GM08714 (cell line): Measurements from ENCODE around the gene ANKUB1.
A peak's percentile ranks its signal among the peaks of the same experiment; 100 is the strongest.

Source experiments
- H3K4me3 ChIP-seq: fragments of 200-500 bp; sonication (Bioruptor generic); 2 replicates; pipeline ENCODE4 v1.5.1; 2014; ENCODE audit warnings: mild to moderate bottlenecking, low read length, inconsistent platforms
- ZNF274 ChIP-seq: IDR thresholded peaks from 2 replicates; pipeline ENCODE4 v1.6.1; 2012; ENCODE audit warnings: mild to moderate bottlenecking, low read depth, low read length

Gene ANKUB1

DNA sequence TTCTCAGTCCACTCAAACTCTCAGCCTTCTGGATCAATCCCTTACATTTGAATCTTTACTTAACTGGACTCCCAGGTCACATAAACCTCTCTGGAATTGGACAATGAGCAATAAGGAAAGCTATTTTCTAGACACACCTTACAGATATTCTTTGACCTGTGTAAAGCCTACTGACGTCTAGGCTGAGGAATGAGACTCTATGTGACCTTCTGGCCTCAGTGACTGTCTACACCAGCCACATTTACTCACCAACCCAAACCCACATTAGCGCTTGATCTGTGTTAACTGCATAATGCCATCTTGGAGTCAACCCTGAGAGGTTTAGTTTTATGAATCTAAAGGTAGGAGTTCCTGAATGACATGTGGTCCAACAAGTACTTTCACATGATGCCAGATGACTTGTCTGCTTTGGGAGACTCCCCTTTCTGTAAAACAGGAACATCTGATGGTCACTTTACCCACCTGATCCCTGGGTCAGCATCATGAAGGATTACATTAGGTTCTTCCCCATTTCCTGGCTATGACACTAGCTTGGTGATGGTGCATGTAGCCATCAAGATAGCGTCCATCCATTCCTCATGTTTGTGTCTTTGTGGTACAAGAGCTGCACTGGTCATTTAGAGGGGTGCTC lies 28.7 kb downstream of the ANKUB1 start:
- H3K4me3 ChIP-seq, result no peak overlapping the region
- TF ChIP-seq ZNF274, result no peak

DNA sequence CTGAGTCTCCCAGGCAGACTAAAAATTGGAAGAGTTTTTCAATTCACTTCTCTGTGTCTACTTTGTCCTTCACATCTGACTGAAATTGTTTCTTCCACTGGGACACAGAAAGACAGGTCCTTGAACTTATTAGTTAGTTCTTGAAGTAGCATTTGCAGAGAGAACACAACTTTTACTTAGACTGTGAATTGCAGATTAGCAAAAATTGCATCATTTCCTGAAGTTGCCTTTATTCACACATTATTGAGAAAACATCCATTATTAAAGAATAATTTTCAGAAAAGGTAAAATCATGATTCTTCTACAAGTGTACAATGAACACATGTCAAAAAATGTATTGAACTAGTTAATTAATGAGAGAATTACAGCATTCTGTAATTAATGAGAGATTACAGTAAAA lies 38.6 kb downstream of the ANKUB1 start:
- no peak for TF ChIP-seq ZNF274
- no peak overlapping the region for H3K4me3 ChIP-seq

DNA sequence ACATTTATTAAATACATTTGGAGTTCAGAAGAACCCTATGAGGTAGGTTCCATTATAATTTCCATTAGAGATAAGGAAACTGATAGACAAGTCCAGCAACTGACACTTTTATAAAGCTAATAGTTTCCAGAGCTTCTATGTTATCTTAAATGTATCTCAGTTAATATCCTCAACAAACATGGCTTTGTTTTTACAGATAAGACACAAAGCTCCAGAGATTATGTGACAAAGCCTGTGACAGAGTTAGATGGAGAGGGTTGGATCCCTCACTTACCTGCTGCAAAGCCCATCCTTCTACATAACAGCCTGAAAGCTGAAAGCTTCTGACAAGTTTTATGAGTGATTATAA lies 39.6 kb downstream of the ANKUB1 start:
- H3K4me3 ChIP-seq, result peak overlapping the region; percentile 97; the same call in 1 of the 2 replicates
- TF ChIP-seq ZNF274, result no peak

DNA sequence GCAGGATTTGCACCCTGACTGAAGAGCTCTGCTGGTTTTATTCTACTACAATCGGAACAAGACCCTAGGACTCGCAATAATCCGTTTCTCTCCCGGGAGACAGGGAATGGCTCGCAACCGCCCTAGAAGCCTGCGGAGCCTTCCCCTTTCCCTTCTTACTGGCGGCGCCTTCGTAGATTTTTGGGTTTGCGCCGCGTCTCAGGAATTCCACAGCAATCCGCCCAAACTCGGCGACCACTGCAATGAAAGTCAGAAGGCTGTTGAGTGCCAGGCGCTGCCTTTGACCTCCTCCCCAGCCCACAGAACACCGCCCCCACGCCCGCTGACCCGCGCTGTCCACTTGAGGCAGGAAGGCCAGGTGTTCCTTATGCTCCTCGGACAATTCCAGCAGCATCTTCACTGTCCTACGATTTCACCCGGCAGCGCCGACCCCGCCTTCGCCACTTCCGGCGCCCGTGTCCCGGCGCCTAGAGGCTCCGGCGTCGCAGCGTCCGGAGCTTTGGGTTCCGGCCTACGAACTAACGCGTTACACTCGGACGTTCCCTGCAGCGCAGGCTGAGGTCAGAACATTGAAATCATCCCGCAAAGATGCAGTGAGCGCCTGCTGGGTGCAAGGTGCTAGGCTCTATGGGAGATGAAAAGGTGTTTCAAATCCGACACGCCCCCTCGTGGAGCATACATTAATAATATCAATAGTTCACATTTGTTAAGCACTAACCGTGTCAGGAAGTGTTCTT lies 40.1 kb downstream of the ANKUB1 start, which contains the start of gene COMMD2:
COMMD2 (minus strand) TSS at position 439 of the 737 bp plus-strand sequence; CDS start at position 394, 45 bp downstream.
- no peak for TF ChIP-seq ZNF274
- peak within 1 kb of the TSS; percentile 97 for H3K4me3 ChIP-seq

DNA sequence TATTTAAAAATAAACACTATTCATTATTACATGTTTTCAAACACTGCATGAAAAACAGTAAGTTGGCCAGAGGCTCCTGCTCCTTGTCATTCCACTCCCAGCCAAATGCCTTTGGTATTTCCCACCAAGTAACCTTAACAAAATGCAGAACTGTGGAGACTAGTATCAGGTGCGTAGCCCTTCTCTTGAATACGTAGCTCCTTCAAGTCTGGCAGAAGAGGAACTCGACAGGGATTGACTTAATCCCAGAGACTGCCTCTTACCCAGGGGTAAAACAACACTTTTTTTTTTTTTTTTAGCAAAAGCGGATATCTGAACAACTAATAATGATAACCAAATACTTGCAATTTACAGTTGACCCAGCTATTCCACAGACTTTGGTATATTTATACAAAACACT lies 40.8 kb downstream of the ANKUB1 start:
- no peak for TF ChIP-seq ZNF274
- peak overlapping the region; percentile 97 for H3K4me3 ChIP-seq

DNA sequence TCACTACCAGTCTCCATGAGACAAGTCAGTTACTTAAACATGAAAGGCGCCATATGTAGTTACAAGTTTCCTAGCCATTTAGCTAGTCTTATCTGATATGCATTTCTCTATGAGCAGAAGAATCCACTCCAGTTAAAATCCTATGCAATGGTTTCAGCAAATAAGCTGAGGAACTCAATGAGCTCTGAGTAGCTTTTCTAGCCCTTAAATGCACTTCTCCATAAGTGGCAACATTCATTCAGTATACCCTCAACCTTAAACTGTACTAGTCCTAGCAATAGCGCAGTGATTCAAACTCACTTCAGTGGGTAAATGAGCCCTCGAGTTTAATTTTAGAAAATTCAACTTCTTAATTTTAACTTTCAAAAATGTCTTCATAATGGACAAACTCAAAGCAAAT lies 47.7 kb downstream of the ANKUB1 start:
- H3K4me3 ChIP-seq, result no peak overlapping the region
- no peak for TF ChIP-seq ZNF274

DNA sequence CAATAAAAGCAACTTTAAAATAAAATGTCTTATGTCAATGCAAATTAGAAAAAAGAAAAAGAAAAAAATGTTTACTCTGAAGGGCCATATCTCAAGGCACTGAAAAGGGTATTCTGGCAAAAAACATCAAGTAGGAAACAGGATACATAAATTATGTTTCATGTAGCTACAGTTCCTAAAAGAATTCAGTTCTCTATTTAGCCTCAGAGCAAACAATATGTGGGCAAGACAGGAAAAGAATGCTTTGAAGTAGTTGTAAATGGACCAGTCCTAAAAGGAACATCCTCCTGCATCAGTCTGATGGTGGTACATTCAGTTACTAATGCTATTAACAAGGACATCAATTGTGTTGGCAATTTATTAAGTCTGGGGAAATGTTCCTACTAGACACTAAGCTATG lies 48.2 kb downstream of the ANKUB1 start:
- no peak for TF ChIP-seq ZNF274
- H3K4me3 ChIP-seq, result no peak overlapping the region

DNA sequence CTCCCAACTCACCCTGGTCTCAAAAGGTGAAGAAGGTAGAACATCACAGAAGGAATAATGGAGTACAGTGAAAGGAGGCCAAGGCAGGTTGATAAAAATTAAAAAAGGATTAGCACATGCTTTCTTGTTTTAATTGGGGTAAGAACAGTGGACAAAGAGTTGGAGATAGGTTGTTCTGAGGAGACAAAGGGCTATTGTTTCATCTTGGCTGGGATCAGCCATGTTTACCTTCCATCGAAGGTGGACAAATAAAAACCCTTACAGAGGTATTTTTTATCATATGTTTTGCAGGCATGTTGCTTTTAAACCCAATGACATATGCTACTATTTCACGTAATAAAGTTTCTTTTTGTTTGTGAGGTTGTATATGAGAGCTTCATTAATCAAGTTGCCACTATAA lies 53.0 kb downstream of the ANKUB1 start:
- TF ChIP-seq ZNF274, result no peak
- H3K4me3 ChIP-seq, result no peak overlapping the region

DNA sequence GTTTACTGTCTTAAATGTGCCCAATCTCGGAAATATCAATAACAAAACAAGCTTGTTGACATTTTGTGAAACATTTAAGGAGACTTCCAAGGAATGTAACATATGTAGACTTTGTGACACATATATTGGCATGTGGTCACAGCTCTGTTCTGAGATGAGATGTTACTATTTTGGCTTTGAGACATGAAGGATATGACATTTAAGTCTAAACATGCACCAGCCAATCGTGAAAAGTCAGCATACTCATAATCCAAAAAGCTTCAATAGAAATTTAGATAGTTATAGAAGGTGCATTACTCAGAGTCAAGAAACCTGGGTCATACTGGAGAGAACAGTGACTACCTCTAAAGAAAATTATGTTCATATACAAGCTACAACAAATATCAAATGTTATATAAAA lies 53.5 kb downstream of the ANKUB1 start:
- no peak for TF ChIP-seq ZNF274
- no peak overlapping the region for H3K4me3 ChIP-seq

DNA sequence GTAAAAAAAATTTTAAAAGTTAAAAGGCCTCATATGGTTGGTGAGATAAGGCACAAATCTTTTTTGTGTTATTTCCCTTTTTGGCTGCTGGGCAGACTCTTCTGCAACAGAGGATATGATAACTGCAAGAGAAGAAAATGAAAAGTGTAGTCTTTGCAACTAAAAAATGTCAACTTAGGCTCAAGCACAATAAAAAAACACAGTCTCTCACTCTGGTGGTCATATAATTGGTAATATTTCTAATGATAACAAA lies 55.5 kb downstream of the ANKUB1 start:
- no peak for TF ChIP-seq ZNF274
- no peak overlapping the region for H3K4me3 ChIP-seq

DNA sequence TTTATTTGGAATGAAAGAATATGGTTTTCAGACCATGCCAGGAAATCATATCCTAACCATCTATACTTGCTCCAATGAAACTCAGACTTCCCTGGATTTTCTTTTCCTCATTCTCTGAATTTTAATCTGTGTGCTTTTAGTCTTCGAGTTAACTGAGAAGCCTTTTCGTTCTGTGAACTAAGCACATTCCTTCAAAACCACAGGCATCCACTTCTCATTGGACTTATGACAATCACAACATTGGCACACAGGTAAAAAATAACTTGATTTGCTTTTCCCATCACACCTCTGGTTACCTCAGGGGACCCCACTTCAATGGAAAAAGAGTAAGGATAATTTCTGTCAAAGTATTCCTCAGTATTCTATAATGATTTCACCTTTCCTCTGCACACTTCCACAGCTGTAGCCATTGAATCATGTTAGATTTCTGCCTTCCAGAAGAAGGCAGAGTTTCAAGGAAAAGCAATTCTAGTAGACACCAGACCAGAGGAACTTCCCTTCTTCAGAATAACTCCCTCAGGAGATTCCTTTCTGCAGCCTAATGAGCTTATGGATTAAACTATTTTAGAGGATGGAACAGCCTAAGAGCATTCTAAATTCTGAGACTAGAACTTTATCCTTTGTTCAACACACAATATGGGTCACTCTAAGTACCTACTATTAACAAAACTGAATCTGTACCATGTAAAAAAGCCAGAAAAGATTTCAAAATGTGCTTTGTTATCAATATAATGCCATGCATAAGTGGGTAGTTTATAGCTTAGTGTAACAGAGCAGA lies 56.0 kb downstream of the ANKUB1 start:
- TF ChIP-seq ZNF274, result no peak

DNA sequence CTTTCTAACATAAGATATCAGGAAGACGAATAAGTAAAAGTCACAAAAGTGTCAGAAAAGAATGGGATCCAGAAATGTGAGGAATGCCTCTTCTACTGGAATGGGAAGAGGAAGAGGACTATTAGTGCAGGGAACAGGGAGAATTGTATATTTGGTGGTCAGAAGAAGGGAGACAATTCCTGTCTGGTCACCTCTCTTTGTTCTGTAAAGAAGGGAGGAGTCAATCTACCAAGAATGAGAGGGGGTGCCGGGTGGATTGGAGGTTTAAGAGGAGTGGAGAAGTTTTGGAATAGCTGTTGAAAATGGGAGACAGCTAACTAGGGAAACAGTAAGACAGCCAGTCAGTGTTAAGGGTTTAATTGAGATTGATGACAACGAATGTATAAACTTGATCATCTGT lies 60.1 kb downstream of the ANKUB1 start:
- no peak overlapping the region for H3K4me3 ChIP-seq
- TF ChIP-seq ZNF274, result no peak

More for the DNA sequence above, 56.0 kb downstream of the ANKUB1 start:
- no peak overlapping the region for H3K4me3 ChIP-seq

DNA sequence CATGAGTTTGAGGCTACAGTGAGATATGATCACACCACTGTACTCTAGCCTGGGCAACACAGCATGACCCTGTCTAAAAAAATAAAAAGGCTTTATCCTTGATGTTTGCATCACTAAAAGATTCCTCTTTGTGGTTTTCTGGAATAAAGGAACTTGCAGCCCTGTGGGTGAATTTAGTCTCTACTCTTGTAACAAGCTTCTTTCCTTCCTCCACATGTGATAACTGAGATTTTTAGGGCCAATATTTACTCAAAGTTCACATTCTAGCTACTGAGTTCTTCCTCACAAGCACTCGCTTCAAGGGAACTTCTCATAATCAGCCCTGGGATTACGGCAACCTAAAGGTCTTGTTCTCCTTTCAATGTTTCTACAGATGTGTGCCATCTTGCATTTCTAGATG lies 64.7 kb downstream of the ANKUB1 start:
- TF ChIP-seq ZNF274, result no peak
- H3K4me3 ChIP-seq, result no peak overlapping the region

DNA sequence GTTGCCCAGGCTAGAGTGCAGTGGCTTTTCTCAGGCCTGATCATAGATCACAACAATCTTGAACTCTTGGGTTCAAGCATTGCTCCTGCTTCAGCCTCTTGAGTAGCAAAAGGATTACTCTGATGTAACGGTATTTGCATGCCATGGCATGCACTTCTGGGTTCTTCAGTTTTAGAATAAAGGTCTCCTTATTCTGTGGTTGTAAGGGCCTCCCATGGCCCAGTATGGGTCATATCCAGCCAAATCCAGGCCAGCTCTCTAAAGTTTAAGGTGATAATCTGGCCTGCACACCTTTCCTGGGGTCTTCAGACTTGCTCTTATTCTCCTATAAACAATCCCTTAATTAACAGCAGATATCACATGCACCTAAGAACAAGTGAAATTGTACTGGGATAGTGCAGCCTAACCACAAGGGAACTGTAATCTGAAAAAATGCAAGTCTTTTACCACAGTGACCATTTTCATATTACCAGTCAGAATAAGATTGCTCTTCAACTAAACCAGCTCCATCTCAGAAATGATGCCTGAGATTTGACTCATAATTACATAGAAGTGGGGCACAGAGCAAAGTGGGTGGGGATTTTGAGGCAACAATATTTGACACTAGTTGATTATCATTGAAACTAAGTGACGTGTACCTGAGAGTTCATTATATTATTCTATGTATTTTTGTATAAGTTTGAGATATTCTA lies 65.5 kb downstream of the ANKUB1 start:
- TF ChIP-seq ZNF274, result no peak
- H3K4me3 ChIP-seq, result no peak overlapping the region

DNA sequence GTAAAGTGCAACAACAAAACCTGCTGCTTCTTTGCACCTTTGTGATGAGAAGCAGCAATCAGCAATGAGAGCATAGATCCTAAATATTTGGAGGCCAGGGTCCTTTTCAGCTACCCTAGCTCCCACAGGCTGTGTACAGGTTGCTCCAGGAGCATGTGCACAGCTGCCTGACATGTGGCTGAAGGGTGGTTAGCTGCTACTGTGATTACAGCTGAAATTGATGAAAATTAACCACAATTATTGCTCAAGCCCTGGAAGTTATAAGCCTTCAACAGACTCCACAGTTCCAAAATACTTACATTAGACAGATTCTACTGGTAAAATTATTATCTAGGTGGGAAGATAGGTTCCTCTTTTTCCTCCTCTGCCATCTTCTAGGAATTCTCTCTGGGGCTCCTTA lies 68.6 kb downstream of the ANKUB1 start:
- no peak for TF ChIP-seq ZNF274
- H3K4me3 ChIP-seq, result no peak overlapping the region

DNA sequence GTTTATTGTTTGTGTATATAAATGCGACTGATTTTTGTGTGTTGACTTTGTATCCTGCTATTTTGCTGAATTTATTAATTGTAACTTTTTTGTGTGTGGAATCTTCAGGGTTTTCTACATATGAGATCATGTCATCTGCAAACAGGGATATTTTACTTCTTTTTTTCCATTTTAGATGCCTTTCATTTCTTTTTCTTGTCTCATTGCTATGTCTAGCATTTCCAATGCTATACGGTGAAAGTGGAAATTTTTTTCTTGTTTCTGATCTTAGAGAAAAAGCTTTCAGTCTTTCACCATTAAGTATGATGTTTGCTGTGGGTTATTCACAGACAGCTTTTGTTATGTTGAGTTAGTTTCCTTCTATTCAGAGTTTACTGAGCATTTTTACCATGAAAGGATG lies 71.4 kb downstream of the ANKUB1 start:
- H3K4me3 ChIP-seq, result no peak overlapping the region

More for the DNA sequence above, 71.4 kb downstream of the ANKUB1 start:
- no peak for TF ChIP-seq ZNF274
